HL-60/S4 treated with retinoic acid at 250 ng/mL for 4 days and 3 days (cell line): ENCODE data around the gene EML1.

ENCODE experiments used
- in situ Hi-C: fragments of 300-500 bp; cut with MboI; formaldehyde crosslinking; loops from 2 replicates; pipeline ENCODE4 v1.7.0; 2022; ENCODE audit warnings: low sequenced_read_pairs

The EML1 gene

GRCh38 chr14:99952039-99952438 lies 158.8 kb downstream of the EML1 start:
- in situ Hi-C loops = no loop called here

DNA sequence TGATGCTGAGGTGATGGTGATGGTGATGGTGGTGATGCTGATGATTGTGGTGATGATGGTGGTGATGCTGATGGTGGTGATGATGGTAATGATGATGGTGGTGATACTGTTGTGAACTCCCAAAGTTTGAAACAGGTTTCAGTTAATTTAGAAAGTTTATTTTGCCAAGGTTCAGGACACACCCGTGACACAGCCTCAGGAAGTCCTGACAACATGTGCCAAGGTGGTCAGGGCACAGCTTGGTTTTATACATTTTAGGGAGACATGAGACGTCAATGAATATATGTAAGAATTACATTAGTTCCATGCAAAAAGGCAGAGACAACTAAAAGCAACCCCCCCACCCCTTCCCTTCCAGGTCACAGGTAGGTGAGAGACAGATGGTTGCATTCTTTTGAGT lies 159.2 kb downstream of the EML1 start:
- in situ Hi-C loops = no loop called here

DNA sequence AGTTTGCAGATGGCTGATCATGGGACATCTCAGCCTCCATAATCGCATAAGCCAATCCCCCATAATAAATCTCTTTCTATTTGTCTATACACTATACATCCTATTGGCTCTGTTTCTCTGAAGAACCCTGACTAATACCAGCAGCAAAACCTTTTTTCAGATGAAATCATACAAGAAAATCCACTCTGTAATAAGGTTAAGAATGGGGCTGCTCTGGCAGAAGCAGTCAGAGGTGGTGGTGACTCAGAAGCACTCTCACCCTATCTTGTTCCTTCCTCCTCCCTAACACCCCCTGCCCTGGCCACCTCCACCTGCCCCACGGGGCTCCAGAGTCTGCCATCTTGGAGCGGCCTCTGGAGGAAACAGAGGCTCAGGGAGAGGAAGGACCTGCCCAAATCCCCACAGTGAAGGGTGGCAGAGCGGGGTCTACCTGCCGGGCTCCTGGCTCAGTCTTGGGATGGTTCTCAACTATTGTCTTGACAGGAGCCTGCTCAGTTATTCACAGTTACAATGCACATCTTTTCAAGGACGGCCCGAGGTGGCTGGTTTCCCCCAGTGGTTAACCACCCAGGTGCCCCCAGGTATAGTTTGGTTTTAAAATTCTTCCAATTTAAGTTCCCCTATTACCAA lies 162.7 kb downstream of the EML1 start:
- in situ Hi-C loops = no loop called here

- in situ Hi-C loops = no loop called here
These were observed 165.2 kb downstream of the EML1 start for GRCh38 chr14:99958380-99958779.

DNA sequence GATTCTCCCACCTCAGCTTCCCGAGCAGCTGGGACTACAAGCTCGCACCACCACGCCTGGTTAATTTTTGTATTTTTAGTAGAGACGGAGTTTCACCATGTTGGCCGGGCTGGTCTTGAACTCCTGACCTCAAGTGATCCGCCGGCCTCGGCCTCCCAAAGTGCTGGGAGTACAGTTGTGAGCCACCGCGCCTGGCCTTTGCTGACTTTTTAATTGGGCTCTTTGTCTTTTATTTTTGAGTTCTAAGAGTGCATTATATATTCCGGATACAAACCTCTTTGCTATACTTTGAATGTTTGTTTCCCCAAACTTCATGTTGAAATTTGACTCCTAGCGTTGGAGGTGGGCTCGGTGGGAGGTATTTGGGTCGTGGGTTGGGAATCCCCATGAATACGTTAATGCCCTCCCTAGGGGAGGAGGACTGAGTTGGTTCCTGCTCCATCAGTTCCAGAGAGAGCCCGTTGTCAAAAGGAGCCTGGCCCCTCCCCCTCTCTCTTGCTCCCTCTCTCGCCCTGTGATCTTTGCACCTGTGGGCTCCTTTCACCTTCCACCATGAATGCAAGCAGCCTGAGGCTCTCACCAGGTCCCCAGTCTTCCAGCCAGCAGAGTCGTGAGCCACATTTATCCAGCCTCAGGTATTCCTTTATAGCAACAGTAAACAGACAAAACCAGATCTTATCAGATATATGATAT lies 168.8 kb downstream of the EML1 start:
- in situ Hi-C loops = no loop called here

GRCh38 chr14:99964979-99965378 lies 171.8 kb downstream of the EML1 start:
- in situ Hi-C loops = no loop called here

DNA sequence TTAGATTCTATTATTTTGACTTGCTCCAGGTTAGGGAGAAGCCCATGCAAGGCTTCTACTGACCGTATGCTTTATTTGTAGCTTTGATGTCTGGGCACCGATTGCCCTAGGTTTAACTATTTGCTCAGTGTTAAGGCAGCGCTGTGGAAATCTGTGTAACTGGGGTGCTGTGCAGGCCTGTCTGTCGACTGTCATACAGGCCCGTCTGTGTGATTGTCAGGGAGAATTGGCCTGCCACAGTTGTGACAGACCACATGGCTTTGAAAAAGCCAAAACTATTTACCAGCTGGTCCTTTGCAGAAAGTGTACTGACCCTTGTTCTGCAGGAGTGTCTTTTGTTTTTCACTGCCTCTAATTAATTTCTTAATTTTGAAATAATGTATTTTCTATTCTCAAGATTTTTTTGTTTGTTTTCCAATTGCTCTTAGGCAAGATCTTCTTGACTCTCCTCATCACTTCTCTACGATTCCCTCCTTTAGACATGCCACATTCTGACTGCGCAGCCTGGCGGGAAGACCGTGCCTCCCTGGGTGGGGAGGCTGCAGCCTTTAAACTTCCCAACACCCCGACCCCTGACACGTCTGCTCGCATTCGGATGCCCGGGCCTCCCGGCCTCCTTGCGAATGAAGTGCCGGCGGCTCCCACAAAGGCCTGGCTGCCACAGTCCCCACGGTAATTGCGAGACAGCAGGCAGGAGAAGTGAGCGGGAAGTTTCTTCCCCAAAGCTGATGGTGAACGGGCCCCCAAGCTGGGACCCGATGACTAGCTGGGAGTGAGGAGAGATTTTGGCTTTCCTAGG lies 173.0 kb downstream of the EML1 start:
- in situ Hi-C loops = no loop called here

DNA sequence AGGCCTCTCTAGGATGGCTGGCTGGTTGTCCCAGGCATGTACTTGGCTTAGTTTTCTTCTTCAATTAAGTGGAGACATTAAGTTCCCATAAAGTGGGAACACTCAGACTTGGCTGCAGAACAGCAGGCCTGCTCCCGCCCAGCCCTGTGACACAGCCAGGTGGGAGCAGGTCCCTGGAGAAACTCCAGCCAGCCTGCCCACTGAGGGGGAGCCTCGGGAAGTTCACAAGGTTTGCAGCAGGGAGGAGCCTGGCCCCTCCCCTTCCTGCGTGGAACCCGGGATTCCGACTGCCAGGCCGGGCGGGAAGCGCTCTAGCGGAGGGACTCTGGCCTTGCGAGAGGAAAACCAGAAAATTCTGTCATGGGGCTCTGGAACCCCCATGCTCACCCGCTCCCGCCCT lies 173.7 kb downstream of the EML1 start:
- in situ Hi-C loops = no loop called here

DNA sequence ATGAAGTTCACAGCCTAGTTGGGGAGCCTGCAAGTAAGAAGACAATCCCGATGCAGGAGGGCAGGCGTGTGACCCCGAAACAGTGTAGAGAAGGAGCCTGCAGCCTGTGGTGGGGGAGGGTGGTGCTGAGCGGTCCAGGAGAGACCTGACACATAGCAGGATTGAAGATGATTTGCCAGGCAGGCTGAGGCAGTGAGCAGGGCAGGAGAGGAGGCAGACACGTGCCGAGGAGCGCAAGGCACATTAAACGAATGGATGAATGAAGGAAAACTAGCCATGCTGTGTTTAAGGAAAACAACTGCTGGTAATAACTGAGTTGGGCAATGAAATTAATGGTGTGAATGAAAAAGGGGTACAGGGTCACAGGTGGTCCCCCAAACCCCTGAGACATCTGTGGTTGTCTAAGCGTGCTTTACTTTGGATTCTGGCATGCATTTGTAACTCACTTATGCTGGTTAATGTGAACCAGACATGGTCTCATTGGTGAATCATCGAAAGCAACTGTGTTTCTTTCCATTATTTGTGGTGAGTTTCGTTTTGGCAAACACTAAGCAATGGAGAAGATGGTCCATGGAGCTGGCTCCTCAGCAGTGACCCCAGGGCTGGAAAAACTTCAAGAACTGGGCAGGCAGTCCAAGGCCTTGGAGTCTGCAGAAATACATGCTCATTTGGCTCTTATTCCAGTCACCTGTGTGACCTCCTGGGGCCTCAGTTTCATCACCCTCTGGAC lies 175.1 kb downstream of the EML1 start:
- in situ Hi-C loops = no loop called here

GRCh38 chr14:99968941-99969340 lies 175.7 kb downstream of the EML1 start:
- in situ Hi-C loops = no loop called here

GRCh38 chr14:99969673-99970322 lies 176.6 kb downstream of the EML1 start:
- in situ Hi-C loops = no loop called here

GRCh38 chr14:99971087-99971940 lies 178.1 kb downstream of the EML1 start:
- in situ Hi-C loops = no loop called here

GRCh38 chr14:99971941-99972747 lies 178.9 kb downstream of the EML1 start:
- in situ Hi-C loops = no loop called here

DNA sequence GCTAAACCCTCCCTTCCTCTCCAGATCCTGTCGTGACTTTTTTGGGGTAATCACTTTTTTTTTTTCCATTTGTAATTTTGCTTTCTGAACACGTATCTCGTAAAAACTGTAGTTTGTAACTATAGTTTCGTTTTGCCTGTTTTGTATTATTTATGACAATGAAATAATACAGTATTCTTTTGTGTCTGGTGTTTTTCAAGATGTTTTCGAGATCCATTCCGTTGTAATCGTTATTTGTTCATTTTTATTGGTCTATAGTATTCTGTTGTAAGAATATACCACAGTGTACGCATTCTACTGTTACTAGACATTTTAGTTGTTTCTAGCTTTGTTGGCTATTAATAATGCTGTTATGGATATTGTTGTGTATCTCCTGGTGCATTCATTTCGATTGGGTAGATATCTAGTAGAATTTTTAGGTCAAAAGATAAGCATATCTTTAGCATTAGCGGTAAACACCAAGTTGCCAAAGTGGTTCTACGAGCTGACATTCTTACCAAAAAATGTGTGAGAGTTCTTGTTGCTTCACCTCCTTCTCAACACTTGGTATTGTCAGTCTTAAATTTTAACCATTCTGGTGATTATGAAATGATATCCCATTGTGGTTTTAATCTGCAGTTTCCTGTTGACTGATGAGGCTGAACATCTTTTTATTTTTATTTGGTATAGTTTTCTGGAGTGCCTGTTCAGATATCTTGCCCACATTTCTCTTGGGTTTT lies 179.7 kb downstream of the EML1 start:
- in situ Hi-C loops = no loop called here

DNA sequence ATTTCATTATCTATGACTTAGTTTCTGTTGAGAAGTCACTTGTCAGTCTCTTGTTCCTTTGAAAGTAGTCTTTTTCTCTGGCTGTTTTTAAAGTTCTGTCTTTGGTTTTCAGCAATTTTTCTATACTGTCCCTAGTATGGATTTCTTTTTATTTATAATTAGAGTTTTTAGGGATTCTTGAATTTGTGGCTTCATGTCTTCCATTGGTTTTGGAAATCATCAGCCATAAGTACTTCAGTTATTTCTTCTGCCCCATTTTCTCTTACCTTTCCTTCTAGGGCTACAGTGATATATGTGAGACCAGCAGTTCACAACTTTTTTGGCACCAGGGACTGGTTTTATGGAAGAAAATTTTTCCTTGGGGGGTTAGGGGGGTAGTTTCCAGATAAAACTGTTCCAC lies 182.0 kb downstream of the EML1 start:
- in situ Hi-C loops = no loop called here

- in situ Hi-C loops = no loop called here
These were observed 182.8 kb downstream of the EML1 start for GRCh38 chr14:99976021-99976420.

DNA sequence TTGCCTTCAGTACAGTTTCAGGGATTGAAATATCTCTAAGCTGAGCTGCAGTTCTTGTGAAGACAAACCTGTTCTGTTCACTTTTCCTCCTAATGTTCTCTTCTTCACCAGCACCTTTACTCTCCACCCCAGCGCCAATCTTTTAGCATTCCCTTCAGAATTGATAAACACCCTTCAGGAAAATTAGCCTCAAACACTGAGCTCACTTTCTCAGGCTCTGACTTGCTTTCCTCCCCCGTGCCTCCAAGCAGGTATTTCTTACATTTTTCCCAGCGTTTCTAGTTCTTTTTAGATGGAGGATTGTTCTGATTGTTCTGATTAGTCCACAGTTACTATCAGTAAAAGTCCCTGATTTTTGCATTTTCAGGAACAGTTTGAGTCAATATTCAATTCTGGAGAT lies 183.5 kb downstream of the EML1 start:
- in situ Hi-C loops = no loop called here

DNA sequence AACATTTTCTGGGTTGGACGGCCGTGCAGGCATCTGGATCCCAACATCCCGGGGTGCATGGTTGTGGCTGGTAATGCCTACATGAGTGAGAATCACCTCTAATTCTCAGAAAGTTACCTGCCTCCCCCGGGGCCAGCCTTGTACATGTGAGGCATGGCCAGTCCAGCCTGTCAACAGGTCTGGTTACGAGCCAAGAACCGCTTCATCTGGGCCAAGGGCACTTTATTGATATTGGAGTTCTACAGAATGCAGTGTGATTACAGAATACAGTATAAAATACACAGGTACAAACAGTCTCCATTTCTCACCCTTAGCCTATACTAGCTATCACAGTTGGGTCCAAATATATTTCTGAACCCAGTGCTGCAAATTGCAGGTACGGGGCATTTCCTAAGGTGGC lies 187.1 kb downstream of the EML1 start:
- in situ Hi-C loops = no loop called here

GRCh38 chr14:99981806-99982205 lies 188.6 kb downstream of the EML1 start:
- in situ Hi-C loops = no loop called here
